Left colon (tissue), 2 donors: ENCODE data around the gene CCM2. TPM values are rescaled to one million over a fixed set of nuclear protein-coding genes. Genes with fewer than 3 reads are reported as not detected.

Experiments
- ATAC-seq: fragments of 200-7000 bp; cut with Tn5 transposase; one replicate; pipeline ENCODE4 v1.9.1; 2020; ENCODE audit warnings: mild to moderate bottlenecking, moderate library complexity
- DNase-seq, 2 donors: peaks; one replicate each; pipeline ENCODE4 v3.0.0-alpha.2; 2020
- intact Hi-C, 2 donors: fragments of 100-400 bp; cut with DNase I in 1 of 2; cut with micrococcal nuclease in 1 of 2; formaldehyde crosslinking; loops; one replicate each; pipeline versions ENCODE4 v1.11.2 to v1.14.0; 2022; cut with DNase I, micrococcal nuclease
- total RNA-seq, 2 donors: library from RNA; stranded (reverse); fragmentation: NEBNext Ultra II Directional; extraction: Animal tissue kit (Norgen Biotek cat#: 25700); gene quantifications; one replicate each; pipeline ENCODE4 v1.2.1, GENCODE V29; 2021
- donor health status: DM: no; HTN: no; CAD: no.
- donor health status: DM: yes; HTN: yes; CAD: no.

The CCM2 gene
- total RNA-seq, 2 donors from 2014 or later = 33.7 to 39.1 TPM

- no peak for DNase-seq
- ATAC-seq = no peak
- intact Hi-C loops = loop anchor here in 1 of 2 donors (10.0 kb wide), 1 partner anchor 134 kb away; no protein-coding TSS in a partner anchor
These were observed 118.9 kb downstream of the CCM2 start for GRCh38 chr7:45118889-45119331.

- DNase-seq = no peak
- intact Hi-C loops = loop anchor here in 1 of 2 donors (10.0 kb wide), 1 partner anchor 135 kb away; no protein-coding TSS in a partner anchor
- ATAC-seq = no peak
These were observed 119.5 kb downstream of the CCM2 start for GRCh38 chr7:45119550-45119949.

DNA sequence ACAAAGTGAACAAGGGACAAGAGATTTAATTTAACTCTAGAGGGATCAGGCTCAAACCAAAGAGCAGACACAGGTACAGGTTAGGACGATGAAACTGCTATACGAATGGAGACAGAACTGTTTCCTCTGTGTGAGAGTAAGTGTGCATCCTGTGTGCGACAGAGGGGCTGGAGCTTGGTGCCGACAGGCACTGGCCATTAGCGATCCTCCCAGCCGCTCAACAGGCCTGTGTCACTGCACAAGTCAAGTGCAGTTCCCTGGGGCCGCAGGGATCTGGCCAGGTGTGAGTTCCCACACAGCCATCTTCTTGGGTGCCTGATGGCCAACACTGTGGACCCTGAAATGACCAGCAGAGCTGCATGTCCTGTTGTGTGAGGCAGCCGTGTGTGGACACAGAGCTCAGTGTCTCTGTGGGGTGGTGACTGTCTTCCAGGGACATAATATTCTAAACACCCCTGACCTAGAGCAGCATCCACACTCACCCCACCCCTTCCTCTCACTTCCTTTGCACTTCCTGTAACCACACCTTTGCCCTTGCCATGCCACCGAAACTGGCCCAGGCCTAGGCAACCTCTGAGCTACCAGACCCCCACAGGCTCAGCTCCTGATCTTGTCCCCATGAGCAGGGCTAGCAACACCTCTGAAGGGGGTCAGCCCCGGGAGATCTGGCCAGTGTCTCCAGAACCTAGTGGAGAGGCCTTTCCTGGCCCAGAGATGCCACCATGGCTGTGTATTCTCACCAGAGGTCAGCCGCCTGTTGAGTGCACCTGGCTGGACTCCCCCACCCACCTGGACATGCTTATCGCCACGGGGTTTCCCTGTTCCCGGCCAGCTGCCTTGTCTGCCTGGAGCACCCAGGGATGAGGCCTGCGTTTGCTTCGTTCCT is 123.2 kb downstream of the CCM2 start:
- ATAC-seq (no peak), DNase-seq (no peak)
- intact Hi-C loops = no loop called here

DNA sequence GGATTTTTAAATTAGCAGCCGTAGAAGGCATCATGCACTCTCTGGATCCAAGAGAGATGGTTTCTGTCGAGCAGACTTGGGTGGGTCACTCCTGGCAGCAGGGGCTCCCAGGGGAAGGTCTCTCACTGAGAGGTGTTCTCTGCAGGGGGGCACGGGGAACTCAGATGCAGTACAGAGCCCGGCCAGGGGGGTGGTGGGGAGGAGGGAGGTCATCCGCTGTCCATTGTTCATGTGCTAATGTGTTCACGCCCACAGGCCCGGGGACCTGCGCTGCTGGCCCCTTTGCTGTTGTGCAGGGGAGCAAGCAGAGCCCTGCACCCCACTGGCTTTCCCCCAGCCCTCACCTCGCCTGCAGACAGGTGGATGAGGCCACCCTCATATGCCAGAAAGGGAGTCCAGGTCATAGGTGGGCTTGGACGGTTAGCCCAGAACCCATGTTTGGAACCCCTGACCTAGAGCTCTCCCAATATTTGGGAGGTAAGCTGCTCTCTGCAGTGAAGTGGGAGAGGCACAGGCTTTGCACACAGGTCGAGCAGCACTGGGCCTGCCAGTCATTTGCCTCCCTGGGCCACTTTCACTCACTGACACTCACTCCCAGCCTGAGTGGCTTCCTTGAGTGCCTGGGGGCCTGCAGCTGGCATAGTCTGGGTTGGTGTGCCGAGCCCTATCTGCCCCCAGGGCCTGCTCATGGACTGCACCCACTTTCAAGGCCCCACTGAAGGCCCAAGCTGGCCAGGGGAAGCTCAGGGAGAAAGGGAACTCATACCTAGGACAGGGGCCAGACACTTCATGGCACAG is 124.1 kb downstream of the CCM2 start:
- intact Hi-C loops = no loop called here
- no peak for ATAC-seq

GRCh38 chr7:45125193-45125904 is 125.3 kb downstream of the CCM2 start:
- intact Hi-C loops = no loop called here

More for the DNA sequence above, 124.1 kb downstream of the CCM2 start:
- DNase-seq = no peak

More at GRCh38 chr7:45125193-45125904, 125.3 kb downstream of the CCM2 start:
- DNase-seq (no peak), ATAC-seq (no peak)

Other genes starting within 250 kb of the CCM2 start
- gene PPIA, start 203.5 kb upstream of the CCM2 start, total RNA-seq = 1,000 to 10,000 TPM; 1,049 to 1,320 TPM
- 100 to 1,000 TPM; 126 to 147 TPM for gene H2AZ2, start 152.1 kb upstream of the CCM2 start, total RNA-seq
- 10 to 100 TPM; 19.7 to 20.9 TPM for gene PURB, start 114.7 kb upstream of the CCM2 start, total RNA-seq
- gene MYO1G, start 21.2 kb upstream of the CCM2 start, total RNA-seq = 1 to 10 TPM; 2.6 to 4.2 TPM
- gene NACAD, start 88.8 kb downstream of the CCM2 start, total RNA-seq = 1 to 10 TPM in 1 of 2 donors, under 1 TPM in 1; 0.61 to 1.5 TPM
- gene TBRG4, start 111.5 kb downstream of the CCM2 start, total RNA-seq = 10 to 100 TPM; 80.9 to 88.7 TPM
- gene RAMP3, start 157.6 kb downstream of the CCM2 start, total RNA-seq = 1 to 10 TPM; 8.8 to 9.5 TPM